Psoas muscle (tissue), 8 donors: Measurements from ENCODE around the gene TYMP. TPM values are rescaled to one million over a fixed set of nuclear protein-coding genes. Genes with fewer than 3 reads are reported as not detected.

ENCODE experiments used
- ATAC-seq, 4 donors: fragments of 200-7000 bp; cut with Tn5 transposase; one replicate each; pipeline ENCODE4 v1.9.1; 2020; ENCODE audit warnings: moderate library complexity in 3 of 4, mild to moderate bottlenecking in 2 of 4
- DNase-seq, 2 donors: peaks; one replicate each; pipeline ENCODE4 v3.0.0-alpha.2; 2020
- H3K27ac ChIP-seq: fragments of 200-600 bp; one replicate; pipeline ENCODE4 v1.8.0; 2022
- H3K27me3 ChIP-seq, 3 donors: fragments of 200-600 bp in 1 of 3; one replicate each; pipeline versions ENCODE4 v1.6.1 to v1.8.0; 2013 to 2022; ENCODE audit warnings: low read length in 2 of 3, mild to moderate bottlenecking in 2 of 3, moderate library complexity in 1 of 3; ENCODE audit not compliant: insufficient read depth in 3 of 3
- H3K36me3 ChIP-seq, 2 donors: fragments of 200-600 bp in 1 of 2; one replicate each; pipeline versions ENCODE4 v1.6.1 to v1.8.0; 2013 to 2022; ENCODE audit warnings: low read depth in 1 of 2, mild to moderate bottlenecking in 1 of 2, moderate library complexity in 1 of 2; ENCODE audit not compliant: insufficient read depth in 1 of 2
- H3K4me1 ChIP-seq: fragments of 200-600 bp; one replicate; pipeline ENCODE4 v1.8.0; 2022
- H3K4me3 ChIP-seq: fragments of 200-600 bp; one replicate; pipeline ENCODE4 v1.8.0; 2022; ENCODE audit warnings: mild to moderate bottlenecking
- H3K9me3 ChIP-seq: fragments of 200-600 bp; one replicate; pipeline ENCODE4 v1.8.0; 2022
- WGBS, 3 donors: extraction: QIAGEN DNeasy Blood & Tissue Kit; methylation state at CpG; one replicate each; pipeline versions ENCODE4 v1.1.6 to v1.1.7; 2013; 5-methylcytosine and 5-hydroxymethylcytosine counted together
- intact Hi-C, 2 donors: fragments of 100-400 bp; cut with DNase I; formaldehyde crosslinking; loops; one replicate each; pipeline versions ENCODE4 v1.11.0 to v1.14.2; 2022
- polyA plus RNA-seq, 3 donors: library from polyadenylated mRNA; stranded (reverse); fragments of 200-250 nt; gene quantifications; one replicate each; pipeline ENCODE4 v1.2.3, GENCODE V29; 2013
- total RNA-seq, 4 donors: library from RNA; stranded (reverse); fragmentation: NEBNext Ultra II Directional in 2 of 4; extraction: Animal tissue kit (Norgen Biotek cat#: 25700) in 2 of 4; gene quantifications; one replicate each; pipeline versions ENCODE4 v1.2.1 to v1.2.4, GENCODE V29; 2021 to 2023
- TF ChIP-seq, protein P1 (sequence below): fragments of 200-600 bp; IDR thresholded peaks from one replicate; pipeline ENCODE4 v1.8.0; 2022; ENCODE audit warnings: antibody characterized with exemption
- donor health status: healthy with polysubstance abuse.
- donor health status: DM: no; HTN: no; CAD: no; lungs with moderate emphysema.
- donor health status: Bipolar disorder and iron deficiency.
- donor health status: healthy.
- donor health status: DM: yes; HTN: yes; CAD: no.
- donor health status: DM: no; HTN: no; CAD: no.
- donor health status: DM: no; HTN: no; CAD: no.
- donor health status: DM: yes; HTN: yes; CAD: no.

Gene TYMP
- total and polyA plus RNA-seq, 7 donors = 5.0 to 26.0 (median 12.0) TPM

DNA sequence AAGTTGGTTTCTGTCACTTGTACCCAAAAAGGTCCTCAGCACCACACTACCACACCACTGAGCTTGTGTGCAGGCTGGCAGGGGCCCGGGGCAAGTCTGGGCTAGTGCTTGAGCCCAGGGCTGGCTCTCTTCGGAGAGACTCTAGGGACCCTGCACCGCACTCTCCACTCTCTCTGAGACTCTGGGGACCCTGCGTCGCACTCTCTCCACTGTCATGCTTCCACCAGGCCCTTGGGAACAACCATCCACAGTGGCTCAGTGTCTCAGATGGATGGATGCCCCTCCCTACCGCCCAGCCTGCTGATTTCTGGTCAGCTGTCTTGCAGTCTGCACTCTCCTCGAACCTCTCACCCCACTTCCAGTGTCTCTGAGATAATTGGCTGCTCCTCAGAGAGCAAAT lies 52.9 kb downstream of the TYMP start:
- Histone ChIP-seq H3K9me3 (no peaks in the 10 kb centered on the region), H3K36me3 (no peaks in the 10 kb centered on the region), H3K27me3 (peaks cover 0 to 28% (median 17%) of the 10 kb centered on the region in 3 donors), H3K4me3 (no peak overlapping the region), H3K4me1 (peaks cover 24% of the 10 kb centered on the region), H3K27ac (no peak overlapping the region)
- 72 to 76% (median 75%) methylated on average over 7 of the region's 7 CpGs for WGBS, 3 donors
- ATAC-seq (no peak), DNase-seq (no peak)
- intact Hi-C loops = no loop called here
- TF ChIP-seq, protein P1, sequence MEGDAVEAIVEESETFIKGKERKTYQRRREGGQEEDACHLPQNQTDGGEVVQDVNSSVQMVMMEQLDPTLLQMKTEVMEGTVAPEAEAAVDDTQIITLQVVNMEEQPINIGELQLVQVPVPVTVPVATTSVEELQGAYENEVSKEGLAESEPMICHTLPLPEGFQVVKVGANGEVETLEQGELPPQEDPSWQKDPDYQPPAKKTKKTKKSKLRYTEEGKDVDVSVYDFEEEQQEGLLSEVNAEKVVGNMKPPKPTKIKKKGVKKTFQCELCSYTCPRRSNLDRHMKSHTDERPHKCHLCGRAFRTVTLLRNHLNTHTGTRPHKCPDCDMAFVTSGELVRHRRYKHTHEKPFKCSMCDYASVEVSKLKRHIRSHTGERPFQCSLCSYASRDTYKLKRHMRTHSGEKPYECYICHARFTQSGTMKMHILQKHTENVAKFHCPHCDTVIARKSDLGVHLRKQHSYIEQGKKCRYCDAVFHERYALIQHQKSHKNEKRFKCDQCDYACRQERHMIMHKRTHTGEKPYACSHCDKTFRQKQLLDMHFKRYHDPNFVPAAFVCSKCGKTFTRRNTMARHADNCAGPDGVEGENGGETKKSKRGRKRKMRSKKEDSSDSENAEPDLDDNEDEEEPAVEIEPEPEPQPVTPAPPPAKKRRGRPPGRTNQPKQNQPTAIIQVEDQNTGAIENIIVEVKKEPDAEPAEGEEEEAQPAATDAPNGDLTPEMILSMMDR = no peak

Other genes with a start within 250 kb of the TYMP start
- gene PLXNB2, start 222.4 kb downstream of the TYMP start, total RNA-seq = 10 to 100 TPM; 13.6 to 43.7 (median 15.0) TPM
- 10 to 100 TPM in 1 of 3 donors, 1 to 10 TPM in 2; 3.9 to 11.6 (median 5.8) TPM for gene PLXNB2, start 222.4 kb downstream of the TYMP start, polyA plus RNA-seq
- 1 to 10 TPM in 2 of 4 donors, under 1 TPM in 2; 0.57 to 1.6 (median 0.94) TPM for gene DENND6B, start 203.0 kb downstream of the TYMP start, total RNA-seq
- under 1 TPM; 0.46 to 0.93 (median 0.81) TPM for gene DENND6B, start 203.0 kb downstream of the TYMP start, polyA plus RNA-seq
- gene PPP6R2, start 186.7 kb downstream of the TYMP start, total RNA-seq = 10 to 100 TPM; 36.6 to 48.2 (median 42.5) TPM
- gene PPP6R2, start 186.7 kb downstream of the TYMP start, polyA plus RNA-seq = 10 to 100 TPM; 31.6 to 43.7 (median 32.1) TPM
- gene SBF1, start 55.0 kb downstream of the TYMP start, total RNA-seq = 10 to 100 TPM; 75.3 to 98.0 (median 82.8) TPM
- 10 to 100 TPM; 42.1 to 58.6 (median 54.9) TPM for gene SBF1, start 55.0 kb downstream of the TYMP start, polyA plus RNA-seq
- under 1 TPM in 1 of 4 donors, not detected in 3; 0.21 TPM for gene ADM2, start 48.5 kb downstream of the TYMP start, total RNA-seq
- under 1 TPM in 2 of 3 donors, not detected in 1; 0.01 to 0.05 TPM for gene ADM2, start 48.5 kb downstream of the TYMP start, polyA plus RNA-seq
- gene MIOX, start 43.2 kb downstream of the TYMP start, total RNA-seq = not detected
- gene MIOX, start 43.2 kb downstream of the TYMP start, polyA plus RNA-seq = not detected
- 10 to 100 TPM; 16.7 to 18.6 (median 17.3) TPM for gene LMF2, start 22.3 kb downstream of the TYMP start, total RNA-seq
- gene LMF2, start 22.3 kb downstream of the TYMP start, polyA plus RNA-seq = 10 to 100 TPM; 14.9 to 24.1 (median 15.6) TPM
- gene NCAPH2, start 21.8 kb downstream of the TYMP start, total RNA-seq = 10 to 100 TPM; 19.2 to 24.2 (median 21.7) TPM
- 10 to 100 TPM; 21.8 to 26.3 (median 23.7) TPM for gene NCAPH2, start 21.8 kb downstream of the TYMP start, polyA plus RNA-seq
- under 1 TPM in 1 of 4 donors, not detected in 3; 0.97 TPM for gene SCO2, start 4.4 kb downstream of the TYMP start, total RNA-seq
- under 1 TPM in 2 of 3 donors, not detected in 1; 0.99 to 1.00 TPM for gene SCO2, start 4.4 kb downstream of the TYMP start, polyA plus RNA-seq
- gene KLHDC7B, start 15.9 kb upstream of the TYMP start, total RNA-seq = under 1 TPM in 1 of 4 donors, not detected in 3; 0.11 TPM
- gene KLHDC7B, start 15.9 kb upstream of the TYMP start, polyA plus RNA-seq = under 1 TPM in 2 of 3 donors, not detected in 1; 0.01 TPM
- not detected for gene SYCE3, start 32.9 kb upstream of the TYMP start, total RNA-seq
- gene SYCE3, start 32.9 kb upstream of the TYMP start, polyA plus RNA-seq = not detected
- 100 to 1,000 TPM in 3 of 4 donors, 10 to 100 TPM in 1; 75.8 to 144 (median 139) TPM for gene CPT1B, start 48.4 kb upstream of the TYMP start, total RNA-seq
- 10 to 100 TPM; 57.4 to 87.6 (median 70.8) TPM for gene CPT1B, start 48.4 kb upstream of the TYMP start, polyA plus RNA-seq
- 10 to 100 TPM; 11.5 to 25.2 (median 16.3) TPM for gene CHKB, start 52.8 kb upstream of the TYMP start, total RNA-seq
- 10 to 100 TPM; 13.1 to 14.3 (median 13.6) TPM for gene CHKB, start 52.8 kb upstream of the TYMP start, polyA plus RNA-seq
- under 1 TPM; 0.12 to 0.34 (median 0.17) TPM for gene MAPK8IP2, start 70.8 kb upstream of the TYMP start, total RNA-seq
- under 1 TPM; 0.13 to 0.22 (median 0.15) TPM for gene MAPK8IP2, start 70.8 kb upstream of the TYMP start, polyA plus RNA-seq
- gene ARSA, start 98.1 kb upstream of the TYMP start, total RNA-seq = 10 to 100 TPM in 2 of 4 donors, 1 to 10 TPM in 2; 8.8 to 13.6 (median 10.4) TPM
- 10 to 100 TPM in 1 of 3 donors, 1 to 10 TPM in 2; 8.3 to 11.7 (median 9.8) TPM for gene ARSA, start 98.1 kb upstream of the TYMP start, polyA plus RNA-seq
- gene SHANK3, start 142.8 kb upstream of the TYMP start, total RNA-seq = 10 to 100 TPM in 3 of 4 donors, 1 to 10 TPM in 1; 7.5 to 16.3 (median 13.5) TPM
- 1 to 10 TPM; 4.2 to 9.3 (median 4.8) TPM for gene SHANK3, start 142.8 kb upstream of the TYMP start, polyA plus RNA-seq
- gene ACR, start 208.2 kb upstream of the TYMP start, total RNA-seq = under 1 TPM in 3 of 4 donors, not detected in 1; 0.26 to 0.82 (median 0.64) TPM
- under 1 TPM in 2 of 3 donors, not detected in 1; 0.10 to 0.19 TPM for gene ACR, start 208.2 kb upstream of the TYMP start, polyA plus RNA-seq